Panc1 (cell line): Measurements from ENCODE around the gene NSG2. TPM values are rescaled to one million over a fixed set of nuclear protein-coding genes. Genes with fewer than 3 reads are reported as not detected.

Experiments
- ATAC-seq: fragments of 200-7000 bp; cut with Tn5 transposase; 2 replicates; pipeline ENCODE4 v1.9.1; 2020; ENCODE audit warnings: mild to moderate bottlenecking, moderate library complexity
- BruUV-seq: library from RNA; stranded (reverse); fragments of 400-500 nt; replicated peaks from 2 replicates; lab custom pipeline; 2021; lab: Mats Ljungman, UMichigan
- CTCF ChIA-PET: fragments of 300-600 bp; sonication (Branson Sonifier 250); formaldehyde crosslinking; loops from one replicate; lab custom pipeline; 2022; ENCODE audit warnings: antibody characterized with exemption; lab: Charles Lee
- POLR2A ChIA-PET: fragments of 300-600 bp; sonication (Branson Sonifier 250); formaldehyde crosslinking; loops from one replicate; lab custom pipeline; 2022; ENCODE audit warnings: antibody characterized with exemption; lab: Charles Lee
- DNase-seq: peaks from one replicate; pipeline ENCODE4 v3.0.0-alpha.2; 2010; ENCODE audit warnings: low read depth, low spot score
- H3K27ac ChIP-seq: 2 replicates; pipeline ENCODE4 v1.5.1; 2011; ENCODE audit warnings: mild to moderate bottlenecking, low read length, inconsistent platforms
- H3K27me3 ChIP-seq: fragments of 200-500 bp; sonication (Bioruptor generic); 2 replicates; pipeline ENCODE4 v1.6.0; 2014; ENCODE audit warnings: low read length, inconsistent platforms; ENCODE audit not compliant: control insufficient read depth, insufficient read depth
- H3K36me3 ChIP-seq: fragments of 200-500 bp; sonication (Bioruptor generic); 2 replicates; pipeline ENCODE4 v1.5.1; 2014; ENCODE audit warnings: inconsistent platforms, mild to moderate bottlenecking, low read length, moderate library complexity; ENCODE audit not compliant: control insufficient read depth, insufficient read depth
- H3K4me1 ChIP-seq: 2 replicates; pipeline ENCODE4 v1.5.1; 2011; ENCODE audit warnings: inconsistent platforms, mild to moderate bottlenecking, low read length, moderate library complexity; ENCODE audit not compliant: control insufficient read depth, insufficient read depth
- H3K4me3 ChIP-seq, 2 experiments: 2 replicates each; pipeline ENCODE4 v1.5.1; 2011 to 2012; ENCODE audit warnings: low read depth in 2 of 2, low read length in 2 of 2, mild to moderate bottlenecking in 2 of 2, inconsistent platforms in 1 of 2, moderate library complexity in 1 of 2
- H3K9me3 ChIP-seq: fragments of 200-500 bp; sonication (Bioruptor generic); 2 replicates; pipeline ENCODE4 v1.5.1; 2014; ENCODE audit warnings: low read depth, mild to moderate bottlenecking, inconsistent platforms, low read length, moderate library complexity; ENCODE audit not compliant: control insufficient read depth, insufficient read depth
- CTCF ChIP-seq: fragments of 450-650 bp; IDR thresholded peaks from 2 replicates; pipeline ENCODE4 v1.5.1; 2017; ENCODE audit warnings: mild to moderate bottlenecking
- POLR2AphosphoS5 ChIP-seq: IDR thresholded peaks from 2 replicates; pipeline ENCODE4 v1.6.1; 2012; ENCODE audit warnings: mild to moderate bottlenecking, low read depth, low read length, moderate library complexity
- REST ChIP-seq, 2 experiments: IDR thresholded peaks; 2 replicates each; pipeline ENCODE4 v1.6.1; 2011 to 2012; ENCODE audit warnings: low read depth in 2 of 2, control low read depth in 1 of 2, low read length in 1 of 2, mild to moderate bottlenecking in 1 of 2, moderate library complexity in 1 of 2; ENCODE audit not compliant: insufficient read depth in 1 of 2
- SIN3A ChIP-seq: IDR thresholded peaks from 2 replicates; pipeline ENCODE4 v1.6.1; 2012; ENCODE audit warnings: low read depth, mild to moderate bottlenecking, low read length, moderate library complexity, borderline replicate concordance; ENCODE audit not compliant: insufficient read depth
- TCF7L2 ChIP-seq: IDR thresholded peaks from 2 replicates; pipeline ENCODE4 v1.6.1; 2011; ENCODE audit warnings: mild to moderate bottlenecking, low read depth, low read length, inconsistent platforms
- in situ Hi-C: cut with HindIII; loops from 2 replicates; pipeline ENCODE4 v1.10.0; 2016; ENCODE audit warnings: low sequenced_read_pairs, low pct_unique_long_range_greater_than_20kb
- intact Hi-C: fragments of 100-400 bp; cut with micrococcal nuclease; formaldehyde crosslinking; loops from one replicate; pipeline ENCODE4 v1.10.0; 2022; ENCODE audit not compliant: unreplicated experiment
- total RNA-seq: library from RNA; stranded (reverse); gene quantifications from one replicate; pipeline ENCODE4 v1.2.1, GENCODE V29; 2021; ENCODE audit not compliant: unreplicated experiment

NSG2 gene
- total RNA-seq, 1 experiment from 2014 or later, result not detected

- no peak overlapping the region for H3K27ac ChIP-seq
Observed at GRCh38 chr5:174030286-174030685, 15.2 kb upstream of the NSG2 start.

GRCh38 chr5:174044466-174045254 is 846 bp upstream of the NSG2 start:
- DNase-seq (no peak), ATAC-seq (peak; percentile 46; the same call in 1 of the 2 replicates)
- no peak for TF ChIP-seq TCF7L2
- no peak for TF ChIP-seq REST (IDR thresholded peaks at IDR 0.05; ENCODE audit: insufficient read depth in 1 of 2, low read depth in 2 of 2, low read length in 1 of 2)
- no peak for TF ChIP-seq SIN3A
- no peak for TF ChIP-seq CTCF
- no peak for TF ChIP-seq POLR2AphosphoS5
- CTCF ChIA-PET, result interaction anchor here (1.0 to 1.1 kb wide), 4 partner anchors 9 to 272 kb away, joined by 3 to 21 read pairs (median 6); no protein-coding TSS in a partner anchor
- Histone ChIP-seq H3K36me3 (no peaks in the 10 kb centered on the region), H3K4me1 (no peaks in the 10 kb centered on the region), H3K4me3 (no peak overlapping the region), H3K27ac (no peak overlapping the region), H3K27me3 (peaks cover 5% of the 10 kb centered on the region; the same call in 1 of the 2 replicates), H3K9me3 (no peaks in the 10 kb centered on the region)
- in situ Hi-C loops (no loop called here), intact Hi-C loops (loop anchor here (2.0 kb wide), 1 partner anchor 268 kb away; no protein-coding TSS in a partner anchor)
- POLR2A ChIA-PET, result no interaction called here
- no TSS peak for BruUV-seq

More at GRCh38 chr5:174030286-174030685, 15.2 kb upstream of the NSG2 start:
- ChIA-PET CTCF (interaction anchor here (0.7 kb wide), 1 partner anchor 287 kb away, joined by 3 read pairs; no protein-coding TSS in a partner anchor), POLR2A (no interaction called here)
- no peaks in the 10 kb centered on the region for H3K9me3 ChIP-seq
- intact Hi-C loops (no loop called here), in situ Hi-C loops (no loop called here)
- no peaks in the 10 kb centered on the region for H3K36me3 ChIP-seq
- DNase-seq (no peak), ATAC-seq (no peak)
- H3K27me3 ChIP-seq, result peaks cover 8% of the 10 kb centered on the region; the same call in 1 of the 2 replicates
- H3K4me1 ChIP-seq, result no peaks in the 10 kb centered on the region
- TF ChIP-seq TCF7L2, result no peak
- no TSS peak for BruUV-seq
- H3K4me3 ChIP-seq, result no peak overlapping the region

- DNase-seq (no peak), ATAC-seq (no peak)
- no peak overlapping the region for H3K27ac ChIP-seq
- H3K4me1 ChIP-seq, result no peaks in the 10 kb centered on the region
- BruUV-seq, result no TSS peak
- no peaks in the 10 kb centered on the region for H3K36me3 ChIP-seq
- in situ Hi-C loops, result no loop called here
- intact Hi-C loops, result no loop called here
- ChIA-PET POLR2A (no interaction called here), CTCF (no interaction called here)
- H3K27me3 ChIP-seq, result peaks cover 5% of the 10 kb centered on the region; the same call in 1 of the 2 replicates
- TF ChIP-seq CTCF (no peak), POLR2AphosphoS5 (no peak), REST (IDR thresholded peaks at IDR 0.05; ENCODE audit: insufficient read depth in 1 of 2, low read depth in 2 of 2, low read length in 1 of 2) (no peak)
- H3K9me3 ChIP-seq, result no peaks in the 10 kb centered on the region
- no peak overlapping the region for H3K4me3 ChIP-seq
Observed at GRCh38 chr5:174046558-174046957, 1.1 kb downstream of the NSG2 start.
